Stimulated activated effector memory CD8-positive, alpha-beta T cell treated with anti-CD3 and anti-CD28 coated beads, Interleukin-12 subunit alpha, Interleukin-12 subunit beta, amount 100 ng/mL, for 72 hours (primary cell): Measurements from ENCODE around the gene LIMD2.
A peak's percentile ranks its signal among the peaks of the same experiment; 100 is the strongest.

Experiments used
- ATAC-seq: fragments of 150-1000 bp; cut with Tn5 transposase; 2 replicates; pipeline ENCODE4 v1.10.0; 2021
- DNase-seq, 2 donors: peaks; one replicate each; pipeline ENCODE4 v3.0.0; 2021 to 2022; ENCODE audit warnings: low spot score in 2 of 2
- H3K27ac Mint-ChIP-seq: one replicate; pipeline ENCODE4 v1.8.0; 2022; ENCODE audit warnings: mild to moderate bottlenecking, mixed read lengths
- H3K36me3 Mint-ChIP-seq: one replicate; pipeline ENCODE4 v1.8.0; 2022; ENCODE audit warnings: mild to moderate bottlenecking, mixed read lengths
- H3K4me1 Mint-ChIP-seq: one replicate; pipeline ENCODE4 v1.8.0; 2022; ENCODE audit warnings: mixed read lengths
- H3K4me3 Mint-ChIP-seq: one replicate; pipeline ENCODE4 v1.8.0; 2022; ENCODE audit warnings: mild to moderate bottlenecking, mixed read lengths
- H3K9me3 Mint-ChIP-seq: one replicate; pipeline ENCODE4 v1.8.0; 2022; ENCODE audit warnings: mixed read lengths

Gene LIMD2

GRCh38 chr17:63704836-63705235 is 4.9 kb upstream of the LIMD2 start:
- H3K4me3 Mint-ChIP-seq, result no peak overlapping the region
- peaks cover 73% of the 10 kb centered on the region for H3K4me1 Mint-ChIP-seq

GRCh38 chr17:63704259-63704576 is 4.3 kb upstream of the LIMD2 start:
- H3K4me3 Mint-ChIP-seq, result peak overlapping the region; percentile 86
- no peaks in the 10 kb centered on the region for H3K9me3 Mint-ChIP-seq
- ATAC-seq (no peak), DNase-seq (no peak)
- H3K4me1 Mint-ChIP-seq, result peaks cover 68% of the 10 kb centered on the region
- H3K27ac Mint-ChIP-seq, result peak overlapping the region; percentile 94
- peaks cover 54% of the 10 kb centered on the region for H3K36me3 Mint-ChIP-seq

More at GRCh38 chr17:63704836-63705235, 4.9 kb upstream of the LIMD2 start:
- H3K36me3 Mint-ChIP-seq, result peaks cover 57% of the 10 kb centered on the region
- no peaks in the 10 kb centered on the region for H3K9me3 Mint-ChIP-seq
- DNase-seq (no peak), ATAC-seq (no peak)
- H3K27ac Mint-ChIP-seq, result peak overlapping the region; percentile 92

DNA sequence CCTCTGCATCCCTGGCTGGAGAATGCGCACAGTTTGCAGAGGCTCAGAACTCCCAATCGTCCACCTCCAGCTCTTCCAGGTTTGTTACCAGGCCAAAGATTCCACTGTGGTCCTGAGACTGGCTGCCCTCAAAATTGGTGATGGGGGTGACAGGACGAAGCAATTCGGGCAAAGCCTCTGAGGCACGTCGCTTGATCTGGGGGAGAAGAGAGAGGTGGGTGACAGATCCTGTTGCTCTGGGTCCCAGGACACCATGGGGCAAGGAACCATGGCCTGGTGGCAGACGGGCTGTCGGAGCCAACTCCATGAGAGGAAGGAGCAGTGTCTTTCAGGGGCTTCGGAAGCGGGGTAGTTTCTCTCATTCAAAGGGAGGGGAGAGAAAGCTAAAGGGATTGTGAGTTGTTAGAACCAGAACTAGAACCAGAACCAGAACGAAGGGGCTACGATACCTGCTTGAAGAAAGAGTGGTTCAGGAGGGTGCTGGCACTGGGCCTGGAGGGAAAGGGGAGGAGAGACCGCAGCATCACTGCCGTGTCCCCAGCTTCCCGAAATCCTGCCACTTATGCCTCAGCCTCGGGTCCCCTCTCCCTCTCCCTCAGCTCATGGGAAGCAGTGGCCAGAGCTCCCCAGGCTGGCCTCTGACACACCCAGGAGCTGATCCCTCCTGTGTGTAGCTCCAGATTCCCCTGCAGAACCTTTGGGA is 3.8 kb upstream of the LIMD2 start:
- peaks cover 63% of the 10 kb centered on the region for H3K4me1 Mint-ChIP-seq
- no peaks in the 10 kb centered on the region for H3K9me3 Mint-ChIP-seq
- peak overlapping the region; percentile 94 for H3K27ac Mint-ChIP-seq
- ATAC-seq, result no peak
- peak overlapping the region; percentile 86 for H3K4me3 Mint-ChIP-seq
- H3K36me3 Mint-ChIP-seq, result peaks cover 54% of the 10 kb centered on the region
- no peak for DNase-seq

- no peak for ATAC-seq
- no peak for DNase-seq
- peak overlapping the region; percentile 86 for H3K4me3 Mint-ChIP-seq
- no peaks in the 10 kb centered on the region for H3K9me3 Mint-ChIP-seq
- peak overlapping the region; percentile 94 for H3K27ac Mint-ChIP-seq
- H3K36me3 Mint-ChIP-seq, result peaks cover 59% of the 10 kb centered on the region
- peaks cover 65% of the 10 kb centered on the region for H3K4me1 Mint-ChIP-seq
Observed at GRCh38 chr17:63703029-63703428, 3.1 kb upstream of the LIMD2 start.

DNA sequence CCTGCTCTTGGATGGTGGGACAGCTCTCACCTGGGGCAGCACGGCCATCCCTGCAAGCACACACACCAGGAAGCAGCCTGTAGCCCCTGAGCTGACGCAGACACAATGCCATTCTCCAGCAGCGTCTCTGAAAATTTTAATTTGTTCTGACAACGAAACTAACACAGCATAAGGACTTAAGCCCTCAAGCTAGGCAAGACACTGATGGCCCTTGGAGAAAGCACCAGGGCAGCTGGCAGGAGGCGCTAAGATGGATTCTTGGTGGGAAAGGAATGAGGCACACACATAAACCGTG is 2.7 kb upstream of the LIMD2 start:
- Mint-ChIP-seq H3K27ac (peak overlapping the region; percentile 94), H3K36me3 (peaks cover 63% of the 10 kb centered on the region), H3K9me3 (no peaks in the 10 kb centered on the region), H3K4me1 (peaks cover 69% of the 10 kb centered on the region), H3K4me3 (peak overlapping the region; percentile 86)
- ATAC-seq (no peak), DNase-seq (no peak)

DNA sequence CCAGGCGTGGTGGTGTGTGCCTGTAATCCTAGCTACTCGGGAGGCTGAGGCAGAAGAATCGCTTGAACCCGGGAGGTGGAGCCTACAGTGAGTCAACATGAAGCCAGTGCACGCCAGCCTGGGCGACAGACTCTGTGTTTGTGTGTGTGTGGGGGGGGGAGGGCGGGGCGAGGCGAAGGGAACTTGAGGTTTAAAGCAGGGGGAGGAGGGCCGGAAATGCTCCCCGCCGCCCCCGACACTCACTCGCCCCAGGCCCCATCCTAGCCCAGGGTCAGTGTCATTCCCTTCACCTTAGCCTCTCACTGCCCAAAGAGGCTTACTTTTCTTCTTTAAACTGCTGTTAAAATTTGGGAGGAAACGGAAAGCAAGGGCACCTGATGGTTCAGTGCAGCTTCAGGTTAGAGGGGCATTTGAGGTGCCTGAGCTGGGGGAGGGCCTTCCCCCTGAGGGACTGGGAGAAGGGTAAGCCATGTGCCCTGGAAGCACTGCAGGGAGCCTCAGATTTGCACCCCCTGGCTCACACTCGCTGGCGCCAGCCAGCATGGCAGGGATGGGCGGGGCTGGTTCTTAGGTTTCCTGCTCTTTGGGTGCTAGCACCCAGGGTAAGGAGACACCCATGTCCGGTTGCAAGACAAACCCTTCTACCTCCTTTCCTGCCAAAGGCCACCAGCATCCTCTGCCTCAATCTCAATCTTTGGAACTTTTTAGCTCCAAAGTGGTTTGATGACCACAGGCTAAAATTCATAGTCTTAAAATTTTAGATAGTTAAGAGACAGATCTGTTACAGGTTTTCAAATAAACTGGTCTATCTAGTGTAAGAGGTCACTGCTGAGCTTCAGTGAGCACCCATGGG is 2.2 kb upstream of the LIMD2 start:
- Mint-ChIP-seq H3K36me3 (peaks cover 69% of the 10 kb centered on the region), H3K4me3 (peak overlapping the region; percentile 86), H3K27ac (peak overlapping the region; percentile 94), H3K9me3 (no peaks in the 10 kb centered on the region), H3K4me1 (peaks cover 70% of the 10 kb centered on the region)
- DNase-seq (peak; percentile 45 to 80), ATAC-seq (peak; percentile 47)

GRCh38 chr17:63701456-63701820 is 1.5 kb upstream of the LIMD2 start:
- H3K9me3 Mint-ChIP-seq, result no peaks in the 10 kb centered on the region
- H3K4me1 Mint-ChIP-seq, result peaks cover 70% of the 10 kb centered on the region
- no peak for DNase-seq
- H3K4me3 Mint-ChIP-seq, result peak overlapping the region; percentile 86
- H3K27ac Mint-ChIP-seq, result peak overlapping the region; percentile 94
- no peak for ATAC-seq
- peaks cover 75% of the 10 kb centered on the region for H3K36me3 Mint-ChIP-seq

GRCh38 chr17:63700528-63701455 is 867 bp upstream of the LIMD2 start:
- H3K4me3 Mint-ChIP-seq, result peak overlapping the region; percentile 86
- H3K9me3 Mint-ChIP-seq, result no peaks in the 10 kb centered on the region
- ATAC-seq (peak; percentile 5), DNase-seq (peak; percentile 49 to 84)
- peaks cover 82% of the 10 kb centered on the region for H3K36me3 Mint-ChIP-seq
- peak overlapping the region; percentile 94 for H3K27ac Mint-ChIP-seq
- H3K4me1 Mint-ChIP-seq, result peaks cover 70% of the 10 kb centered on the region

- Mint-ChIP-seq H3K27ac (peak overlapping the region; percentile 94), H3K4me1 (peaks cover 77% of the 10 kb centered on the region), H3K4me3 (peak overlapping the region; percentile 93), H3K36me3 (peaks cover 88% of the 10 kb centered on the region), H3K9me3 (no peaks in the 10 kb centered on the region)
- peak; percentile 61 to 92 for DNase-seq
- peak; percentile 31 for ATAC-seq
Observed at GRCh38 chr17:63698886-63699637, 863 bp downstream of the LIMD2 start.

DNA sequence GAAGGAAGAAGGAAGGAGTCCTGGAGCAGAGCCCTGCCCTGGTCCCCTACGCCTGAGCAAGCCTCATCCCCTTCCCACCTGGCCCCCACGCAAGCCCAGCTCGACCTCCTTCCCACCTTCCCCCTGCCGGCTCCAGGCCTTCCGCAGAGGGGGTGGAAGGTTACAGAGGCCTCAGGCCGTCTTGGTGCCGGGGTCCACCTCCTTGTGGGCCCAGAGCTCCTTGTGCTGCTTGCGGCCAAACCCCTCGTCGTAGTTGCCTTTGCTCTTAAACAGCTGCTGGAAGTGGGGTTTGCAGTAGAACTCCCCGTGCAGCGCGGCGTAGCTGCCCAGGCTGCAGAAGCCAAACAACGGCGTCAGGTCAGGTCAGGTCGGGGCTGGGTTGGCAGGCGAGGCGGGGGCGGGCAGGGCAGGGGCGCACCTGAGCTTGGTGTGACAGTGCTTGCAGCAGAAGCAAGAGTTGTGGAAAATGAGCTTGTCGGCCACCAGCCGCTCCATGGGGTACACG is 1.5 kb downstream of the LIMD2 start:
- no peaks in the 10 kb centered on the region for H3K9me3 Mint-ChIP-seq
- DNase-seq, result peak in 1 of 2 donors; percentile 71
- no peak for ATAC-seq
- H3K36me3 Mint-ChIP-seq, result peaks cover 88% of the 10 kb centered on the region
- peak overlapping the region; percentile 94 for H3K27ac Mint-ChIP-seq
- peaks cover 75% of the 10 kb centered on the region for H3K4me1 Mint-ChIP-seq
- H3K4me3 Mint-ChIP-seq, result peak overlapping the region; percentile 93

GRCh38 chr17:63697341-63698286 is 2.3 kb downstream of the LIMD2 start:
- H3K36me3 Mint-ChIP-seq, result peaks cover 87% of the 10 kb centered on the region
- peak; percentile 69 for ATAC-seq
- peak overlapping the region; percentile 93 for H3K4me3 Mint-ChIP-seq
- H3K4me1 Mint-ChIP-seq, result peaks cover 75% of the 10 kb centered on the region
- H3K27ac Mint-ChIP-seq, result peak overlapping the region; percentile 94
- no peaks in the 10 kb centered on the region for H3K9me3 Mint-ChIP-seq
- DNase-seq, result peak; percentile 63 to 92

DNA sequence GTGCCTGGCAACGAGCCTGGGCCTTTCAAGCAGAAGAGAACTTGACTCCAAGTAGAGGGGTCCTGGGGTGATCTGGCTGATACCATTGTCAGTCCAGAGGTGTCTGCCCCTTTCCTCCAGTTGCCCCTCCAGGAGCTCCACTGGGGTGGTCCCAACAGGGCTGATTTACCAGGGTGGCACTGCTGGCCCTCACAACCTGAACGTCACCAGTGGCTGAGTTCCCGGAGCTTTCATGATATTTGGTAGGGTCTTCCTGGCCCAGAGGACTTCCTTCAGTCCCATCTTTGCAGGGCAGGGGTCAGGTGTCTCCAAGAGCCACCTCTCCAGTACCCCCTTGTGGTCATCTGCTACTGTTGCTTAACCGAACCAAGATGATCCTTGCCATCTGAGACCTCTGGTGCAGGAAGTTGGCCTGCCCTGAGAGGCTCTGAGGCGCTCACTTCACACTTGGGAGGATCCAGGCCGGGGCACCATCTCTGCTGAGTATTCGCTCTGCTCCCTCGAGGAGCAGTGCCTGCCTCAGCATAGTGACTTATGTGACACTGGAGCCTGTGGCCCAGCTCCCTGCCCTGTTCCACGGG is 3.5 kb downstream of the LIMD2 start:
- ATAC-seq (no peak), DNase-seq (peak in 1 of 2 donors; percentile 66)
- Mint-ChIP-seq H3K4me1 (peaks cover 67% of the 10 kb centered on the region), H3K27ac (peak overlapping the region; percentile 94), H3K4me3 (peak overlapping the region; percentile 93), H3K9me3 (no peaks in the 10 kb centered on the region), H3K36me3 (peaks cover 81% of the 10 kb centered on the region)

DNA sequence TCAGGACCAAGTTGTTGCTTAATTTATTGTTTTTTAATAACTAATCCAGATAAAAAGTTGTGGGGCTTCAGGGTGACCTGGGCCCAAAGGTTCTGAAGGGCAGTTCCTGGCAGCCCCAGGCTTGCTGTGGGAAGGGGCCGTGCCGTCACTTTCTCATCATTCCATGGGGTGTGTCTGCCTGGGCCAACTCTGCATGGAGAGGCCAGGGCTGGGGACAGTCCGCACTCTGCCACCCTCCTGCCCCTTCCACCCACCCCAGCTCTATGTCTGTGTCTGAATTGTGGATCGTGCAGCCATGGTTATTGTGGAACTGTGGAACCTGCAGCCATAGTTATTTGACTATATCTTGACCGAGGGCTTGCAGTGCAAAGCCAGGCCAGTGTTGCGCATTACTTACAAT is 4.0 kb downstream of the LIMD2 start:
- H3K4me1 Mint-ChIP-seq, result peaks cover 61% of the 10 kb centered on the region
- no peak for ATAC-seq
- H3K36me3 Mint-ChIP-seq, result peaks cover 81% of the 10 kb centered on the region
- H3K4me3 Mint-ChIP-seq, result peak overlapping the region; percentile 93
- no peaks in the 10 kb centered on the region for H3K9me3 Mint-ChIP-seq
- DNase-seq, result no peak
- H3K27ac Mint-ChIP-seq, result peak overlapping the region; percentile 94
